GM23338 (cell line): ENCODE data around the gene FGF1. TPM values are rescaled to one million over a fixed set of nuclear protein-coding genes. Genes with fewer than 3 reads are reported as not detected.

Experiments used
- ATAC-seq: fragments of 200-7000 bp; cut with Tn5 transposase; 3 replicates; pipeline ENCODE4 v1.9.1; 2020
- DNase-seq: peaks from one replicate; pipeline ENCODE4 v3.0.0-alpha.2; 2015; ENCODE audit warnings: low spot score
- H2AFZ ChIP-seq: fragments of 200-600 bp; sonication (generic); 2 replicates; pipeline ENCODE4 v1.8.0; 2016; ENCODE audit warnings: antibody characterized with exemption, mild to moderate bottlenecking, moderate library complexity
- H3F3A ChIP-seq: fragments of 200-600 bp; sonication (generic); replicated peaks from 2 replicates; pipeline ENCODE4 v1.8.0; 2017; ENCODE audit warnings: antibody characterized with exemption, mixed run types, low read depth
- H3K27ac ChIP-seq: fragments of 200-600 bp; sonication (generic); 2 replicates; pipeline ENCODE4 v1.6.1; 2016; ENCODE audit warnings: low read depth
- H3K27me3 ChIP-seq: fragments of 200-600 bp; sonication (generic); 2 replicates; pipeline ENCODE4 v1.8.0; 2016; ENCODE audit warnings: mild to moderate bottlenecking, mixed run types, moderate library complexity; ENCODE audit not compliant: insufficient read depth
- H3K36me3 ChIP-seq: fragments of 200-600 bp; sonication (generic); 2 replicates; pipeline ENCODE4 v1.8.0; 2016; ENCODE audit warnings: mild to moderate bottlenecking; ENCODE audit not compliant: insufficient read depth
- H3K4me1 ChIP-seq: fragments of 200-600 bp; sonication (generic); 2 replicates; pipeline ENCODE4 v1.8.0; 2016; ENCODE audit warnings: mild to moderate bottlenecking, moderate library complexity; ENCODE audit not compliant: insufficient read depth
- H3K4me2 ChIP-seq: fragments of 200-600 bp; sonication (generic); 2 replicates; pipeline ENCODE4 v1.7.1; 2017; ENCODE audit warnings: mixed run types
- H3K4me3 ChIP-seq: fragments of 200-600 bp; sonication (generic); 2 replicates; pipeline ENCODE4 v1.6.1; 2016; ENCODE audit warnings: mixed run types
- H3K79me2 ChIP-seq: fragments of 200-600 bp; sonication (generic); replicated peaks from 2 replicates; pipeline ENCODE4 v1.8.0; 2017; ENCODE audit warnings: mild to moderate bottlenecking; ENCODE audit not compliant: insufficient read depth
- H3K9me2 ChIP-seq: fragments of 200-600 bp; sonication (generic); 2 replicates; pipeline ENCODE4 v1.8.0; 2017; ENCODE audit not compliant: insufficient read depth
- H4K20me1 ChIP-seq: fragments of 200-600 bp; sonication (generic); replicated peaks from 2 replicates; pipeline ENCODE4 v1.8.0; 2017; ENCODE audit warnings: mild to moderate bottlenecking; ENCODE audit not compliant: insufficient read depth
- H3K27ac Mint-ChIP-seq: 2 replicates; pipeline ENCODE4 v1.8.0; 2020; ENCODE audit warnings: inconsistent platforms, mild to moderate bottlenecking, moderate library complexity, mixed read lengths
- H3K27me3 Mint-ChIP-seq: 3 replicates; pipeline ENCODE4 v1.8.0; 2022; ENCODE audit warnings: low read depth, mild to moderate bottlenecking, moderate library complexity, mixed read lengths, inconsistent platforms; ENCODE audit not compliant: insufficient read depth, poor library complexity
- H3K36me3 Mint-ChIP-seq: 3 replicates; pipeline ENCODE4 v1.8.0; 2021; ENCODE audit warnings: low read depth, mild to moderate bottlenecking, inconsistent platforms, moderate library complexity, mixed read lengths
- H3K4me1 Mint-ChIP-seq: 3 replicates; pipeline ENCODE4 v1.8.0; 2020; ENCODE audit warnings: mild to moderate bottlenecking, inconsistent platforms, mixed read lengths
- H3K4me3 Mint-ChIP-seq: 3 replicates; pipeline ENCODE4 v1.8.0; 2021; ENCODE audit warnings: moderate library complexity, mild to moderate bottlenecking, inconsistent platforms, mixed read lengths
- H3K9me3 Mint-ChIP-seq: 3 replicates; pipeline ENCODE4 v1.8.0; 2020; ENCODE audit warnings: moderate library complexity, mild to moderate bottlenecking, inconsistent platforms, mixed read lengths
- CREB1 ChIP-seq: fragments of 250-450 bp; sonication (Bioruptor Pico); IDR thresholded peaks from 2 replicates; pipeline ENCODE4 v1.5.0; 2020; ENCODE audit warnings: low read depth, mild to moderate bottlenecking, moderate library complexity
- EZH2phosphoT487 ChIP-seq: fragments of 200-600 bp; sonication (generic); IDR thresholded peaks from one replicate; pipeline ENCODE4 v1.8.1; 2018; ENCODE audit warnings: antibody characterized with exemption; ENCODE audit not compliant: unreplicated experiment
- JUNB ChIP-seq: IDR thresholded peaks from one replicate; pipeline ENCODE4 v1.6.1; 2016; ENCODE audit warnings: antibody characterized with exemption; ENCODE audit not compliant: unreplicated experiment
- NANOG ChIP-seq: IDR thresholded peaks from 2 replicates; pipeline ENCODE4 v1.6.1; 2016; ENCODE audit warnings: antibody characterized with exemption, borderline replicate concordance
- POLR2AphosphoS5 ChIP-seq: IDR thresholded peaks from 2 replicates; pipeline ENCODE4 v1.6.1; 2016; ENCODE audit warnings: antibody characterized with exemption, low read depth
- STAT1 ChIP-seq: IDR thresholded peaks from one replicate; pipeline ENCODE4 v1.6.1; 2016; ENCODE audit warnings: antibody characterized with exemption; ENCODE audit not compliant: unreplicated experiment
- ZNF114 ChIP-seq: fragments of 250-450 bp; sonication (Bioruptor Pico); IDR thresholded peaks from 2 replicates; pipeline ENCODE4 v1.5.0; 2020; ENCODE audit warnings: mild to moderate bottlenecking, moderate library complexity
- ZNF331 ChIP-seq: fragments of 250-450 bp; sonication (Bioruptor Pico); IDR thresholded peaks from 2 replicates; pipeline ENCODE4 v1.5.0; 2020; ENCODE audit warnings: low read depth, mild to moderate bottlenecking, moderate library complexity
- polyA plus RNA-seq: library from polyadenylated mRNA; unstranded; fragments of >200 nt; fragmentation: Nextera tagmentation; extraction: Ambion mirVana; gene quantifications from 2 replicates; pipeline ENCODE4 v1.2.1, GENCODE V29; 2016
- total RNA-seq: library from RNA; depleted of rRNA; stranded (reverse); fragments of >200 nt; shearing (Covaris generic); gene quantifications from 2 replicates; pipeline ENCODE4 v1.2.3, GENCODE V29; 2014
- TF ChIP-seq, protein P1 (sequence below), 2 experiments: fragments of 200-600 bp in 1 of 2; sonication (generic) in 1 of 2; conservative IDR thresholded peaks; 2 replicates each; pipeline versions ENCODE4 v1.5.1 to v1.6.1; 2016 to 2017; ENCODE audit warnings: antibody characterized with exemption in 2 of 2, low read depth in 2 of 2, mild to moderate bottlenecking in 2 of 2, moderate library complexity in 1 of 2
- TF ChIP-seq, protein P2 (sequence below): IDR thresholded peaks from one replicate; pipeline ENCODE4 v1.6.1; 2018; ENCODE audit warnings: antibody characterized with exemption; ENCODE audit not compliant: unreplicated experiment

The FGF1 gene
- total and polyA plus RNA-seq, 2 experiments from 2014 or later = 0.21 to 0.34 TPM

DNA sequence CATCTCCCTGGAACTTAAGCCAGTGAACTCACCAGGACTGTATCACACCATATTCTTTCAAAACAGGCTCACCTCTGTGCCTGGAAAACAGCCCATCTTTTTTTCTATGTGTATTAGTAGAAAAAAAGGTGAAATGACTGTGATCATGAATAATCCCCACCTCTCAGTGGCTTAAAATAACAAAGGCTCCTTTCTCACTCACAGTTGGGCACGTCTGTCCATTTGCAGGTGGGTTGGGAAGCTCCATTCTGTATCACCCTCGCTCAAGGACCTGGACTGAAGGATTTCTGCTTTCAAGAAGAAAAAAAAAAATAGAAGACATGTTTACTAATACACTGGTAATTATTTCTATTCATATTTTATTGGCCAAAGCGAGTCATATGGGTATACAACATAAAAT is 17.3 kb upstream of the FGF1 start:
- H3K4me3 Mint-ChIP-seq = peak overlapping the region; percentile 72
- peaks cover 45% of the 10 kb centered on the region for H3K4me1 Mint-ChIP-seq
- H3K27ac Mint-ChIP-seq = peak overlapping the region; percentile 93

DNA sequence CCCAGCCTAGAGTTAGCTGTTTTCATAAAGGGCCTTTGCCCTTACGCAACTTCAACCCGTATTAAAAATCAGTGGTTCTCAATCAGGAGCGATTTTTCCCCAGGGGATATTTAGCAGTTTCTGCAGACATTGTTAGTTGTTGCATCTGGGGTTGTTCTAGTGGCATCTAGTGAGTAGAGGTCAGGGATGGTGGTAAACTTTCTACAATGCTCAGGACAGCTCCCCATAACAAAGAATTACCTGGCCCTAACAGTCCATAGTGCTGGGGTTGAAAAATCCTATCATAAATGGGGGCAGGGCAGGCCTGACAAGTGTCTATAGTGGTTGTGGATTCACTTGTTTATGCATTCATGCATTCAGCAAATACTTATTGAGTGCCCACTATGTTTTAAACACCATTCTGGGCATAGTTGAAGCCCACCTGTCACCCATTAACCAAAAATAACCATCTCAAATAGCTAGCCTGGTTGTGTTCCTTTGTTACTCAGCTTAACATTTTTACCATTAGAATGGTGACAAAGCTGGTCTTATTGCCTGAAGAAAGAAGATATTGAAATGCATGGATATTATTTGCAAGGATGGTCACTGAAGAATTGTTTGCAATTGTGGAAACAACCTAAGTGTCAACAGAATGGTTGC is 15.9 kb upstream of the FGF1 start:
- Histone ChIP-seq H3K9me2 (no peaks in the 10 kb centered on the region), H3K4me2 (no peak overlapping the region), H3K36me3 (peaks cover 13% of the 10 kb centered on the region; the same call in 1 of the 2 replicates), H4K20me1 (no peaks in the 10 kb centered on the region), H3K4me3 (no peak overlapping the region), H2AFZ (no peak overlapping the region), H3F3A (no peaks in the 10 kb centered on the region), H3K27me3 (no peaks in the 10 kb centered on the region), H3K4me1 (peaks cover 26% of the 10 kb centered on the region), H3K27ac (peak overlapping the region; percentile 98), H3K79me2 (peaks cover 35% of the 10 kb centered on the region)
- peak overlapping the region; percentile 77 for H3K27ac Mint-ChIP-seq
- H3K4me3 Mint-ChIP-seq = peak overlapping the region; percentile 15; the same call in 2 of the 3 replicates
- H3K9me3 Mint-ChIP-seq = peaks cover 18% of the 10 kb centered on the region; the same call in 2 of the 3 replicates
- ATAC-seq (peak; percentile 46), DNase-seq (peak; percentile 60)
- H3K4me1 Mint-ChIP-seq = peaks cover 54% of the 10 kb centered on the region
- H3K27me3 Mint-ChIP-seq = peaks cover 7% of the 10 kb centered on the region
- H3K36me3 Mint-ChIP-seq = peaks cover 25% of the 10 kb centered on the region
- TF ChIP-seq EZH2phosphoT487 (no peak), ZNF114 (no peak), CREB1 (CRISPR knock-in tag) (0 out of 2 replicates have a peak, but pooled peaks have one; percentile 7), JUNB (no peak), POLR2AphosphoS5 (peak; percentile 48), NANOG (peak; percentile 100), STAT1 (no peak), ZNF331 (CRISPR knock-in tag) (no peak)
- TF ChIP-seq, protein P1, sequence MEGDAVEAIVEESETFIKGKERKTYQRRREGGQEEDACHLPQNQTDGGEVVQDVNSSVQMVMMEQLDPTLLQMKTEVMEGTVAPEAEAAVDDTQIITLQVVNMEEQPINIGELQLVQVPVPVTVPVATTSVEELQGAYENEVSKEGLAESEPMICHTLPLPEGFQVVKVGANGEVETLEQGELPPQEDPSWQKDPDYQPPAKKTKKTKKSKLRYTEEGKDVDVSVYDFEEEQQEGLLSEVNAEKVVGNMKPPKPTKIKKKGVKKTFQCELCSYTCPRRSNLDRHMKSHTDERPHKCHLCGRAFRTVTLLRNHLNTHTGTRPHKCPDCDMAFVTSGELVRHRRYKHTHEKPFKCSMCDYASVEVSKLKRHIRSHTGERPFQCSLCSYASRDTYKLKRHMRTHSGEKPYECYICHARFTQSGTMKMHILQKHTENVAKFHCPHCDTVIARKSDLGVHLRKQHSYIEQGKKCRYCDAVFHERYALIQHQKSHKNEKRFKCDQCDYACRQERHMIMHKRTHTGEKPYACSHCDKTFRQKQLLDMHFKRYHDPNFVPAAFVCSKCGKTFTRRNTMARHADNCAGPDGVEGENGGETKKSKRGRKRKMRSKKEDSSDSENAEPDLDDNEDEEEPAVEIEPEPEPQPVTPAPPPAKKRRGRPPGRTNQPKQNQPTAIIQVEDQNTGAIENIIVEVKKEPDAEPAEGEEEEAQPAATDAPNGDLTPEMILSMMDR (conservative IDR thresholded peaks at IDR 0.05; ENCODE audit: low read depth in 2 of 2) = no peak
- TF ChIP-seq, protein P2, sequence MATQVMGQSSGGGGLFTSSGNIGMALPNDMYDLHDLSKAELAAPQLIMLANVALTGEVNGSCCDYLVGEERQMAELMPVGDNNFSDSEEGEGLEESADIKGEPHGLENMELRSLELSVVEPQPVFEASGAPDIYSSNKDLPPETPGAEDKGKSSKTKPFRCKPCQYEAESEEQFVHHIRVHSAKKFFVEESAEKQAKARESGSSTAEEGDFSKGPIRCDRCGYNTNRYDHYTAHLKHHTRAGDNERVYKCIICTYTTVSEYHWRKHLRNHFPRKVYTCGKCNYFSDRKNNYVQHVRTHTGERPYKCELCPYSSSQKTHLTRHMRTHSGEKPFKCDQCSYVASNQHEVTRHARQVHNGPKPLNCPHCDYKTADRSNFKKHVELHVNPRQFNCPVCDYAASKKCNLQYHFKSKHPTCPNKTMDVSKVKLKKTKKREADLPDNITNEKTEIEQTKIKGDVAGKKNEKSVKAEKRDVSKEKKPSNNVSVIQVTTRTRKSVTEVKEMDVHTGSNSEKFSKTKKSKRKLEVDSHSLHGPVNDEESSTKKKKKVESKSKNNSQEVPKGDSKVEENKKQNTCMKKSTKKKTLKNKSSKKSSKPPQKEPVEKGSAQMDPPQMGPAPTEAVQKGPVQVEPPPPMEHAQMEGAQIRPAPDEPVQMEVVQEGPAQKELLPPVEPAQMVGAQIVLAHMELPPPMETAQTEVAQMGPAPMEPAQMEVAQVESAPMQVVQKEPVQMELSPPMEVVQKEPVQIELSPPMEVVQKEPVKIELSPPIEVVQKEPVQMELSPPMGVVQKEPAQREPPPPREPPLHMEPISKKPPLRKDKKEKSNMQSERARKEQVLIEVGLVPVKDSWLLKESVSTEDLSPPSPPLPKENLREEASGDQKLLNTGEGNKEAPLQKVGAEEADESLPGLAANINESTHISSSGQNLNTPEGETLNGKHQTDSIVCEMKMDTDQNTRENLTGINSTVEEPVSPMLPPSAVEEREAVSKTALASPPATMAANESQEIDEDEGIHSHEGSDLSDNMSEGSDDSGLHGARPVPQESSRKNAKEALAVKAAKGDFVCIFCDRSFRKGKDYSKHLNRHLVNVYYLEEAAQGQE = peak; percentile 31

More for the DNA sequence above, 17.3 kb upstream of the FGF1 start:
- DNase-seq (peak; percentile 58), ATAC-seq (peak; percentile 32)
- no peaks in the 10 kb centered on the region for H3K27me3 ChIP-seq
- no peaks in the 10 kb centered on the region for H3F3A ChIP-seq
- no peaks in the 10 kb centered on the region for H3K9me2 ChIP-seq
- Mint-ChIP-seq H3K27me3 (peaks cover 3% of the 10 kb centered on the region), H3K36me3 (peaks cover 39% of the 10 kb centered on the region), H3K9me3 (peaks cover 23% of the 10 kb centered on the region)
- H3K79me2 ChIP-seq = peaks cover 49% of the 10 kb centered on the region
- peak overlapping the region; percentile 60 for H3K4me3 ChIP-seq
- peaks cover 25% of the 10 kb centered on the region for H3K36me3 ChIP-seq
- H4K20me1 ChIP-seq = 0 out of 2 replicates have a peak, but pooled peaks cover 3% of the 10 kb centered on the region
- peak overlapping the region; percentile 98 for H3K27ac ChIP-seq
- TF ChIP-seq POLR2AphosphoS5 = peak; percentile 64
- TF ChIP-seq NANOG = peak; percentile 55
- TF ChIP-seq CREB1 (CRISPR knock-in tag) = 0 out of 2 replicates have a peak, but pooled peaks have one; percentile 6
- TF ChIP-seq JUNB = no peak
- peak overlapping the region; percentile 79 for H3K4me2 ChIP-seq
- no peak overlapping the region for H2AFZ ChIP-seq
- H3K4me1 ChIP-seq = peaks cover 34% of the 10 kb centered on the region
